Raji (cell line): ENCODE measurements around the gene SLC1A1.

Source experiments
- POLR2A ChIP-seq: IDR thresholded peaks from 2 replicates; pipeline ENCODE4 v1.6.1; 2011; ENCODE audit warnings: low read depth, low read length, control low read depth; ENCODE audit not compliant: insufficient read depth

Gene SLC1A1

GRCh38 chr9:4489919-4490704, at the start of gene SLC1A1:
Gene SLC1A1 (plus strand): TSS chr9:4490468. CDS start chr9:4490680, 212 bp downstream.
- peak; percentile 67 for TF ChIP-seq POLR2A

GRCh38 chr9:4442806-4443205, 47.5 kb upstream of the SLC1A1 start:
- TF ChIP-seq POLR2A = no peak

GRCh38 chr9:4443439-4443838, 46.8 kb upstream of the SLC1A1 start:
- TF ChIP-seq POLR2A = no peak

- TF ChIP-seq POLR2A = no peak
Measured at GRCh38 chr9:4461437-4461836, 28.8 kb upstream of the SLC1A1 start.

- no peak for TF ChIP-seq POLR2A
Measured at GRCh38 chr9:4463824-4464223, 26.4 kb upstream of the SLC1A1 start.

GRCh38 chr9:4464911-4465513, 25.3 kb upstream of the SLC1A1 start:
- TF ChIP-seq POLR2A = peak; percentile 29; the same call in 1 of the 2 replicates

- no peak for TF ChIP-seq POLR2A
Measured at GRCh38 chr9:4465910-4466309, 24.4 kb upstream of the SLC1A1 start.

GRCh38 chr9:4475301-4475700, 15.0 kb upstream of the SLC1A1 start:
- no peak for TF ChIP-seq POLR2A

- TF ChIP-seq POLR2A = no peak
Measured at GRCh38 chr9:4486176-4486575, 4.1 kb upstream of the SLC1A1 start.

- TF ChIP-seq POLR2A = no peak
Measured at GRCh38 chr9:4489562-4489918, 728 bp upstream of the SLC1A1 start.

GRCh38 chr9:4490705-4491625, 697 bp downstream of the SLC1A1 start:
- TF ChIP-seq POLR2A = no peak

GRCh38 chr9:4491626-4491975, 1.3 kb downstream of the SLC1A1 start:
- no peak for TF ChIP-seq POLR2A

GRCh38 chr9:4494332-4494731, 4.1 kb downstream of the SLC1A1 start:
- TF ChIP-seq POLR2A = no peak

GRCh38 chr9:4494806-4495205, 4.5 kb downstream of the SLC1A1 start:
- TF ChIP-seq POLR2A = no peak

GRCh38 chr9:4495537-4495936, 5.3 kb downstream of the SLC1A1 start:
- no peak for TF ChIP-seq POLR2A

- TF ChIP-seq POLR2A = no peak
Measured at GRCh38 chr9:4496497-4496896, 6.2 kb downstream of the SLC1A1 start.
